ENCODE data around the gene AQP12A. TPM values are rescaled to one million over a fixed set of nuclear protein-coding genes. Genes with fewer than 3 reads are reported as not detected.
A peak's percentile ranks its signal among the peaks of the same experiment; 100 is the strongest.

AQP12A gene
- polyA plus RNA-seq, 2 of the 4 experiments (the other 2 are of a cell fraction) = not detected

DNA sequence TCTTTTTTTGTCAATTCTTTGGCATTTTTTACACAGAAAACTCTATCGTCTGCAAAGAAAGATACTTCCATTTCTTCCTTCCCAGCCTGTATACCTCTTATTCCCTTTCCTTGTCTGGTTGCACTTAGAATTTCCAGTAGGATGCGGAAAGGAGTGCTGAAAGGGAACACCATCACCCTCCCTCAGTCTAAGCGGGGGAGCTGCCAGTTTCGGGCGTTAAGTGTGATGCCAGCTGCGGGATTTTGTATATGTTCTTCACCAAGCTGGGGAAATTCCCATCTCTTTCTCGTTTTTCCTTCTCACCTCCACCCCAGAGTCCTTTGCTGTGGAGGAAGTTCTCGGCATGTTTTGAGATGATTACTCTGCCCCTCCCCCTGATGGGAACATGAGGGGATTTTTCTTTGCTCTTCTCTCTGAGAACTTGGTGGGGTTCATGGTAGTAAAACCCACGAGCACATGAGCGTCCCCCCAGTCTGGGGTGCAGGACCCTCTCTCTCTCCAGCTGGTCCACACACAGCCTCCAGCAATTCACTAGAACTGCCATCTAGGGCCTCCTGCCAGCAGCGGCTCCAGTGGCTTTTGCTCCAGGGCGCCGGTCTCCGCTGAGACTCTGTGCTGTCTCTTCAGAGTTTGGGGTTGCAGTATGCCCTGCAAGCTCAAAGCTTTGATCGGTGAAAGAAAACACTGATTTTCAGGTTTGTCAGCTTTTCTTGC, 15.5 kb downstream of the AQP12A start:
- DNase-seq (ENCODE audit: low read depth in 1 of 2, low spot score in 1 of 2) = no peak
- Histone ChIP-seq H3K4me1 (no peaks in the 10 kb centered on the region), H3K27ac (no peak overlapping the region), H3K4me2 (no peak overlapping the region), H3K9me3 (no peaks in the 10 kb centered on the region), H3K4me3 (no peak overlapping the region)
- no peak for ATAC-seq
- CTCF ChIA-PET = no interaction called here
- POLR2A ChIA-PET = no interaction called here
- FAIRE-seq = no peak
- TF ChIP-seq ZNF302 (CRISPR knock-in tag; IDR thresholded peaks at IDR 0.05) = no peak
- TF ChIP-seq, protein P1, sequence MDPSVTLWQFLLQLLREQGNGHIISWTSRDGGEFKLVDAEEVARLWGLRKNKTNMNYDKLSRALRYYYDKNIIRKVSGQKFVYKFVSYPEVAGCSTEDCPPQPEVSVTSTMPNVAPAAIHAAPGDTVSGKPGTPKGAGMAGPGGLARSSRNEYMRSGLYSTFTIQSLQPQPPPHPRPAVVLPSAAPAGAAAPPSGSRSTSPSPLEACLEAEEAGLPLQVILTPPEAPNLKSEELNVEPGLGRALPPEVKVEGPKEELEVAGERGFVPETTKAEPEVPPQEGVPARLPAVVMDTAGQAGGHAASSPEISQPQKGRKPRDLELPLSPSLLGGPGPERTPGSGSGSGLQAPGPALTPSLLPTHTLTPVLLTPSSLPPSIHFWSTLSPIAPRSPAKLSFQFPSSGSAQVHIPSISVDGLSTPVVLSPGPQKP (IDR thresholded peaks at IDR 0.05; ENCODE audit: low read depth, low read length) = no peak
- no peak for TF ChIP-seq HOXA7 (CRISPR knock-in tag; IDR thresholded peaks at IDR 0.05)
- TF ChIP-seq MYC (IDR thresholded peaks at IDR 0.05; ENCODE audit: borderline replicate concordance, low read length) = no peak
- no peak for TF ChIP-seq BHLHE40 (IDR thresholded peaks at IDR 0.05; ENCODE audit: low read depth, low read length)
- no peak for TF ChIP-seq HEYL (CRISPR knock-in tag; IDR thresholded peaks at IDR 0.05)
- whole genome bisulfite sequencing (ENCODE audit: missing lambda C conversion rate) = 71% methylated on average over 14 of the region's 15 CpGs

DNA sequence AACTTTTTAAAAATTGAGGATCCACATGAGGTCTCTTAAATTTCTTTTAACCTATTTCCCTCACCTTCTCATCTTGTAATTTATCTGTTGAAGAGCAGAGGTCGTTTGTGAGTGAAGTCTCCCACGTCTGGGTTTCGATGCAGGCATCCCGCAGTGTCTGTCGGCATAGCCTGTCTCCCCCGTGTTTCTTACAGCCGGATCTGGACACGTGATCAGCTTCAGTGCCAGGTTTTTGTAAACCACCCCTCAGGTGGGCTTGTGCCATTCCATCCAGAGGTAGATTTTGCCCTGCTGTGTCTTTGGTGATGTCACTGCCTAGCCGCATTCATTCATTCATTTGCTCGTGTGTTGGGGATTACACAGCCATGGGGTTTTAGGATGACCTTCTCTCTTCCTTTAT, 16.2 kb downstream of the AQP12A start:
- Histone ChIP-seq H3K4me3 (no peak overlapping the region), H3K9me3 (no peaks in the 10 kb centered on the region), H3K27ac (no peak overlapping the region), H3K4me1 (no peaks in the 10 kb centered on the region), H3K4me2 (no peak overlapping the region)
- ChIA-PET CTCF (no interaction called here), POLR2A (no interaction called here)
- no peak for FAIRE-seq
- 55% methylated on average over 10 of the region's 10 CpGs for WGBS (ENCODE audit: missing lambda C conversion rate)
- no peak for ATAC-seq
- TF ChIP-seq FOSL2 (IDR thresholded peaks at IDR 0.05) = no peak
- no peak for TF ChIP-seq FOSL2 (CRISPR knock-in tag; IDR thresholded peaks at IDR 0.05)
- TF ChIP-seq TFCP2L1 (CRISPR knock-in tag; IDR thresholded peaks at IDR 0.05) = no peak
- TF ChIP-seq ZFP36 (IDR thresholded peaks at IDR 0.05; ENCODE audit: borderline replicate concordance, partially characterized antibody) = no peak
- no peak for TF ChIP-seq CBX2 (IDR thresholded peaks at IDR 0.05; ENCODE audit: borderline replicate concordance, low read depth)
- TF ChIP-seq HDAC2 (IDR thresholded peaks at IDR 0.05) = no peak
- no peak for TF ChIP-seq RCOR1 (IDR thresholded peaks at IDR 0.05; ENCODE audit: low read depth, low read length)
- TF ChIP-seq, protein P2, sequence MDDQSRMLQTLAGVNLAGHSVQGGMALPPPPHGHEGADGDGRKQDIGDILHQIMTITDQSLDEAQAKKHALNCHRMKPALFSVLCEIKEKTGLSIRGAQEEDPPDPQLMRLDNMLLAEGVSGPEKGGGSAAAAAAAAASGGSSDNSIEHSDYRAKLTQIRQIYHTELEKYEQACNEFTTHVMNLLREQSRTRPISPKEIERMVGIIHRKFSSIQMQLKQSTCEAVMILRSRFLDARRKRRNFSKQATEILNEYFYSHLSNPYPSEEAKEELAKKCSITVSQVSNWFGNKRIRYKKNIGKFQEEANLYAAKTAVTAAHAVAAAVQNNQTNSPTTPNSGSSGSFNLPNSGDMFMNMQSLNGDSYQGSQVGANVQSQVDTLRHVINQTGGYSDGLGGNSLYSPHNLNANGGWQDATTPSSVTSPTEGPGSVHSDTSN (IDR thresholded peaks at IDR 0.05) = no peak
- TF ChIP-seq RNF2 (IDR thresholded peaks at IDR 0.05; ENCODE audit: borderline replicate concordance, low read depth) = no peak
- TF ChIP-seq EHF (CRISPR knock-in tag; IDR thresholded peaks at IDR 0.05) = no peak
- TF ChIP-seq GATA3 (IDR thresholded peaks at IDR 0.05; ENCODE audit: borderline replicate concordance) = no peak
- TF ChIP-seq NR3C1 (IDR thresholded peaks at IDR 0.05) = no peak
- TF ChIP-seq POLR2A (IDR thresholded peaks at IDR 0.05; ENCODE audit: low read length) = no peak
- TF ChIP-seq KDM5A (IDR thresholded peaks at IDR 0.05) = no peak
- no peak for TF ChIP-seq EHMT2 (IDR thresholded peaks at IDR 0.05; ENCODE audit: low read depth)
- no peak for TF ChIP-seq NPAS2 (CRISPR knock-in tag; IDR thresholded peaks at IDR 0.05; ENCODE audit: borderline replicate concordance)
- no peak for DNase-seq (ENCODE audit: low read depth in 1 of 2, low spot score in 1 of 2)

DNA sequence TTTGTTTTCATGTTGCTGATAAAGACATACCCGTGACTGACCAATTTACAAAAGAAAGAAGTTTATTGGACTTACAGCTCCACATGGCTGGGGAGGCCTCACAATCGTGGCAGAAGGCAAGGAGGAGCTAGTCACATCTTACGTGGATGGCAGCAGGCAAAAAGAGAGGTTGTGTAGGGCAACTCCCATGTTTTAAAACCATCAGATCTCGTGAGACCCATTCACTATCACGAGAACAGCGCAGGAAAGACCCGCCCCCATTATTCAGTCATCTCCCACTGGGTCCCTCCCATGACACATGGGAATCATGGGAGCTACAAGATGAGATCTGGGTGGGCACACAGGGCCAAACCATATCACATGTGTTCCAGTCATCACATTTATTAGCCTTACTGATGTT, 16.8 kb downstream of the AQP12A start:
- no peaks in the 10 kb centered on the region for H3K4me1 ChIP-seq
- DNase-seq (ENCODE audit: low read depth in 1 of 2, low spot score in 1 of 2) (no peak), FAIRE-seq (no peak), ATAC-seq (no peak)
- ChIA-PET POLR2A (no interaction called here), CTCF (no interaction called here)
- H3K4me2 ChIP-seq = no peak overlapping the region
- H3K9me3 ChIP-seq = no peaks in the 10 kb centered on the region
- no peak overlapping the region for H3K4me3 ChIP-seq
- no peak overlapping the region for H3K27ac ChIP-seq
- WGBS (ENCODE audit: missing lambda C conversion rate) = 25% methylated on average over 7 of the region's 7 CpGs
- TF ChIP-seq HOXA7 (CRISPR knock-in tag; IDR thresholded peaks at IDR 0.05) (no peak), RNF2 (IDR thresholded peaks at IDR 0.05; ENCODE audit: borderline replicate concordance, low read depth) (no peak), CHD2 (IDR thresholded peaks at IDR 0.05; ENCODE audit: low read length, partially characterized antibody) (peak; percentile 72)
- TF ChIP-seq, protein P3, sequence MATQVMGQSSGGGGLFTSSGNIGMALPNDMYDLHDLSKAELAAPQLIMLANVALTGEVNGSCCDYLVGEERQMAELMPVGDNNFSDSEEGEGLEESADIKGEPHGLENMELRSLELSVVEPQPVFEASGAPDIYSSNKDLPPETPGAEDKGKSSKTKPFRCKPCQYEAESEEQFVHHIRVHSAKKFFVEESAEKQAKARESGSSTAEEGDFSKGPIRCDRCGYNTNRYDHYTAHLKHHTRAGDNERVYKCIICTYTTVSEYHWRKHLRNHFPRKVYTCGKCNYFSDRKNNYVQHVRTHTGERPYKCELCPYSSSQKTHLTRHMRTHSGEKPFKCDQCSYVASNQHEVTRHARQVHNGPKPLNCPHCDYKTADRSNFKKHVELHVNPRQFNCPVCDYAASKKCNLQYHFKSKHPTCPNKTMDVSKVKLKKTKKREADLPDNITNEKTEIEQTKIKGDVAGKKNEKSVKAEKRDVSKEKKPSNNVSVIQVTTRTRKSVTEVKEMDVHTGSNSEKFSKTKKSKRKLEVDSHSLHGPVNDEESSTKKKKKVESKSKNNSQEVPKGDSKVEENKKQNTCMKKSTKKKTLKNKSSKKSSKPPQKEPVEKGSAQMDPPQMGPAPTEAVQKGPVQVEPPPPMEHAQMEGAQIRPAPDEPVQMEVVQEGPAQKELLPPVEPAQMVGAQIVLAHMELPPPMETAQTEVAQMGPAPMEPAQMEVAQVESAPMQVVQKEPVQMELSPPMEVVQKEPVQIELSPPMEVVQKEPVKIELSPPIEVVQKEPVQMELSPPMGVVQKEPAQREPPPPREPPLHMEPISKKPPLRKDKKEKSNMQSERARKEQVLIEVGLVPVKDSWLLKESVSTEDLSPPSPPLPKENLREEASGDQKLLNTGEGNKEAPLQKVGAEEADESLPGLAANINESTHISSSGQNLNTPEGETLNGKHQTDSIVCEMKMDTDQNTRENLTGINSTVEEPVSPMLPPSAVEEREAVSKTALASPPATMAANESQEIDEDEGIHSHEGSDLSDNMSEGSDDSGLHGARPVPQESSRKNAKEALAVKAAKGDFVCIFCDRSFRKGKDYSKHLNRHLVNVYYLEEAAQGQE (IDR thresholded peaks at IDR 0.05) = peak; percentile 31; the same call in 1 of the 2 replicates
